Naive thymus-derived CD4-positive, alpha-beta T cell (primary cell): ENCODE data around the gene GP1BB. TPM values are rescaled to one million over a fixed set of nuclear protein-coding genes. Genes with fewer than 3 reads are reported as not detected.

Experiments used
- ATAC-seq: fragments of 150-1000 bp; cut with Tn5 transposase; 2 replicates; pipeline ENCODE4 v1.10.0; 2021; ENCODE audit warnings: mild to moderate bottlenecking, moderate library complexity
- CTCF ChIA-PET: fragments of 350-600 bp; sonication (Branson Sonifier 250); formaldehyde crosslinking; loops from one replicate; lab custom pipeline; 2021; ENCODE audit warnings: antibody characterized with exemption; lab: Charles Lee
- POLR2A ChIA-PET: fragments of 350-600 bp; sonication (Branson Sonifier 250); formaldehyde crosslinking; loops from one replicate; lab custom pipeline; 2021; ENCODE audit warnings: antibody characterized with exemption, inconsistent platforms; lab: Charles Lee
- DNase-seq, 9 donors: peaks; one replicate each; pipeline versions ENCODE4 v3.0.0 to v3.0.0-alpha.2; 2020 to 2022; ENCODE audit warnings: mixed read lengths in 1 of 9
- H3K27ac ChIP-seq: one replicate; pipeline ENCODE4 v1.7.0; 2013; ENCODE audit warnings: mild to moderate bottlenecking, low read depth, low read length, moderate library complexity
- H3K27me3 ChIP-seq, 2 donors: one replicate each; pipeline ENCODE4 v1.7.0; 2013; ENCODE audit warnings: low read length in 2 of 2, mild to moderate bottlenecking in 2 of 2, moderate library complexity in 2 of 2; ENCODE audit not compliant: control insufficient read depth in 2 of 2, insufficient read depth in 2 of 2
- H3K36me3 ChIP-seq, 3 experiments: 1 replicate in 2 of 3; 2 replicates in 1 of 3; pipeline ENCODE4 v1.7.0; 2013; ENCODE audit warnings: low read length in 3 of 3, mild to moderate bottlenecking in 3 of 3, moderate library complexity in 1 of 3; ENCODE audit not compliant: insufficient read depth in 3 of 3, control insufficient read depth in 2 of 3
- H3K4me1 ChIP-seq, 2 donors: one replicate each; pipeline ENCODE4 v1.7.0; 2013; ENCODE audit warnings: low read length in 2 of 2, mild to moderate bottlenecking in 2 of 2, moderate library complexity in 1 of 2; ENCODE audit not compliant: control insufficient read depth in 2 of 2, insufficient read depth in 2 of 2
- H3K4me3 ChIP-seq: 2 replicates; pipeline ENCODE4 v1.7.0; 2013; ENCODE audit warnings: mild to moderate bottlenecking, low read length
- H3K9me3 ChIP-seq, 3 experiments: 1 replicate in 2 of 3; 2 replicates in 1 of 3; pipeline ENCODE4 v1.7.0; 2013; ENCODE audit warnings: low read length in 3 of 3; ENCODE audit not compliant: control insufficient read depth in 2 of 3
- H3K27ac Mint-ChIP-seq, 9 donors: one replicate each; pipeline ENCODE4 v1.8.0; 2020 to 2022; ENCODE audit warnings: mixed read lengths in 9 of 9, mild to moderate bottlenecking in 8 of 9, moderate library complexity in 5 of 9, inconsistent platforms in 2 of 9
- H3K27me3 Mint-ChIP-seq, 5 donors: one replicate each; pipeline ENCODE4 v1.8.0; 2021 to 2022; ENCODE audit warnings: mixed read lengths in 5 of 5, mild to moderate bottlenecking in 1 of 5
- H3K36me3 Mint-ChIP-seq, 5 donors: one replicate each; pipeline ENCODE4 v1.8.0; 2020 to 2022; ENCODE audit warnings: mixed read lengths in 5 of 5, mild to moderate bottlenecking in 3 of 5, inconsistent platforms in 1 of 5
- H3K4me1 Mint-ChIP-seq, 7 donors: one replicate each; pipeline ENCODE4 v1.8.0; 2020 to 2022; ENCODE audit warnings: mixed read lengths in 7 of 7, mild to moderate bottlenecking in 3 of 7, inconsistent platforms in 1 of 7
- H3K4me3 Mint-ChIP-seq, 10 donors: one replicate each; pipeline ENCODE4 v1.8.0; 2020 to 2022; ENCODE audit warnings: mild to moderate bottlenecking in 10 of 10, mixed read lengths in 10 of 10, moderate library complexity in 6 of 10, inconsistent platforms in 2 of 10
- H3K9me3 Mint-ChIP-seq, 11 donors: one replicate each; pipeline ENCODE4 v1.8.0; 2020 to 2022; ENCODE audit warnings: mixed read lengths in 11 of 11, mild to moderate bottlenecking in 4 of 11, inconsistent platforms in 1 of 11, moderate library complexity in 1 of 11
- intact Hi-C, 2 donors: fragments of 100-400 bp; cut with micrococcal nuclease; formaldehyde crosslinking; loops; one replicate each; pipeline ENCODE4 v1.15.1; 2023
- polyA plus RNA-seq, 2 donors: library from polyadenylated mRNA; unstranded; fragments of 300-500 nt; fragmentation: Illumina TruSeq; gene quantifications; one replicate each; pipeline ENCODE4 v1.2.3, GENCODE V29; 2021
- total RNA-seq, 6 experiments: library from RNA in 5 of 6; stranded (reverse) in 5 of 6; gene quantifications; 1 replicate in 5 of 6; 2 replicates in 1 of 6; pipeline ENCODE4 v1.2.3 and lab custom pipeline; 2021 to 2026

GP1BB gene
- total and polyA plus RNA-seq, 7 experiments from 2014 or later = 0.40 to 3.0 TPM; not detected in 5

GRCh38 chr22:19765477-19766239 is 42.3 kb downstream of the GP1BB start:
- H3K27me3 ChIP-seq = peaks cover 9 to 37% of the 10 kb centered on the region in 2 donors
- intact Hi-C loops = loop anchor here (1.0 to 5.0 kb wide), 3 partner anchors 9 to 127 kb away; no protein-coding TSS in a partner anchor
- CTCF ChIA-PET = interaction anchor here (1.6 kb wide), 1 partner anchor 9 kb away, joined by 3 read pairs; no protein-coding TSS in a partner anchor
- no peaks in the 10 kb centered on the region for H3K36me3 ChIP-seq
- H3K4me3 Mint-ChIP-seq = peak overlapping the region; percentile 60 to 74 (median 66)
- no peaks in the 10 kb centered on the region for H3K36me3 Mint-ChIP-seq
- no peaks in the 10 kb centered on the region for H3K9me3 ChIP-seq
- H3K4me1 ChIP-seq = peaks cover 0 to 15% of the 10 kb centered on the region in 2 donors
- peaks cover 0 to 33% (median 17%) of the 10 kb centered on the region in 7 donors for H3K4me1 Mint-ChIP-seq
- ATAC-seq (peak; percentile 58), DNase-seq (peak in 2 of 9 donors; percentile 7 to 39)
- H3K27ac ChIP-seq = no peak overlapping the region
- peaks cover 0 to 3% (median 0%) of the 10 kb centered on the region in 11 donors for H3K9me3 Mint-ChIP-seq
- no peak overlapping the region for H3K27ac Mint-ChIP-seq
- peaks cover 42 to 69% (median 50%) of the 10 kb centered on the region in 5 donors for H3K27me3 Mint-ChIP-seq
- no peak overlapping the region for H3K4me3 ChIP-seq
- POLR2A ChIA-PET = no interaction called here

DNA sequence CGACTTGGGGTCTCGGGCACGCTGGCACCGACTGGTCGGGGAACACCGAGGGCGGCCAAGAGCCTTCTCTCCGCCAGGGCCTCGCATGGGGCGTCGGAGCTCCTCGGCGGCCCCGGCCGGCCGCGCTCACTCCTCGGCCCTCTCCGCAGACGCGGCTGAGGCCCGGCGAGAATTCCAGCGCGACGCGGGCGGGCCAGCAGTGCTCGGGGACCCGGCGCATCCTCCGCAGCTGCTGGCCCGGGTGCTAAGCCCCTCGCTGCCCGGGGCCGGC is 42.8 kb downstream of the GP1BB start:
- ATAC-seq (no peak), DNase-seq (peak in 1 of 9 donors; percentile 2)
- H3K4me3 ChIP-seq = no peak overlapping the region
- Mint-ChIP-seq H3K4me1 (peaks cover 0 to 33% (median 17%) of the 10 kb centered on the region in 7 donors), H3K4me3 (no peak overlapping the region), H3K27me3 (peaks cover 43 to 69% (median 52%) of the 10 kb centered on the region in 5 donors), H3K9me3 (peaks cover 0 to 3% (median 0%) of the 10 kb centered on the region in 11 donors), H3K36me3 (no peaks in the 10 kb centered on the region), H3K27ac (no peak overlapping the region)
- H3K36me3 ChIP-seq = no peaks in the 10 kb centered on the region
- ChIA-PET POLR2A (no interaction called here), CTCF (no interaction called here)
- no peaks in the 10 kb centered on the region for H3K9me3 ChIP-seq
- peaks cover 9 to 37% of the 10 kb centered on the region in 2 donors for H3K27me3 ChIP-seq
- intact Hi-C loops = loop anchor here (1.0 to 5.0 kb wide), 3 partner anchors 10 to 126 kb away; no protein-coding TSS in a partner anchor
- H3K27ac ChIP-seq = no peak overlapping the region
- H3K4me1 ChIP-seq = peaks cover 0 to 15% of the 10 kb centered on the region in 2 donors

DNA sequence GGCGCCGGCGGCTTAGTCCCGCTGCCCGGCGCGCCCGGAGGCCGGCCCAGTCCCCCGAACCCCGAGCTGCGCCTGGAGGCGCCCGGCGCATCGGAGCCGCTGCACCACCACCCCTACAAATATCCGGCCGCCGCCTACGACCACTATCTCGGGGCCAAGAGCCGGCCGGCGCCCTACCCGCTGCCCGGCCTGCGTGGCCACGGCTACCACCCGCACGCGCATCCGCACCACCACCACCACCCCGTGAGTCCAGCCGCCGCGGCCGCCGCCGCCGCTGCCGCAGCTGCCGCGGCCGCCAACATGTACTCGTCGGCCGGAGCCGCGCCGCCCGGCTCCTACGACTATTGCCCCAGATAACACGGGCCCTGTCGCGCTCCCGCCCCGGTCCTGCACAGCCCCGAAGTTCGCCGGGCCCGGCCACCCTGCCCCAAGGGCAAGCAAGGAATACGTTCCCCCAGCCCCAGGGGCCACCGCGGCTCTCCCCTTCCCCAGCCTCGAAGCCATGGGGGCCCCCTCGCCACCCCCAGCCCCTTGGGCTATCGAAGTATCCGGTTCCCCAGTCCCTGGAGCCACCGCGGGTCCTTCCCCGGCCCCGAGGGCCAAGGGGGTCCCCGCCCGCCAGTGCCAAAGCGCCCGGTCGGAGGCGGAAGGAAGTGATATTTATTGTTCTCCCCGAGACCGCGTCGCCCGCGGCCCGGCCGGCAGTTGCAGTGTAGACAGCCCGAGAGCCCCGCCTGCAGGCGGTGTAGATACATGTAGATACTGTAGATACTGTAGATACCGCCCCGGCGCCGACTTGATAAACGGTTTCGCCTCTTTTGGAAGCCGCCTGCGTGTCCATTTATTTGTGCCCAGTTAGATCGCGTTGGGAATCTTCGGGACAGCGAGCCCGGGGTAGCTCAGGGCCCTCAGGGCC is 43.4 kb downstream of the GP1BB start:
- Histone ChIP-seq H3K4me3 (no peak overlapping the region), H3K27me3 (peaks cover 9 to 37% of the 10 kb centered on the region in 2 donors), H3K4me1 (peaks cover 0 to 15% of the 10 kb centered on the region in 2 donors), H3K9me3 (no peaks in the 10 kb centered on the region), H3K36me3 (no peaks in the 10 kb centered on the region), H3K27ac (no peak overlapping the region)
- ATAC-seq = peak; percentile 79
- H3K36me3 Mint-ChIP-seq = no peaks in the 10 kb centered on the region
- no peak overlapping the region for H3K27ac Mint-ChIP-seq
- ChIA-PET POLR2A (no interaction called here), CTCF (interaction anchor here (0.6 kb wide), 1 partner anchor 135 kb away, joined by 3 read pairs; no protein-coding TSS in a partner anchor)
- H3K4me1 Mint-ChIP-seq = peaks cover 0 to 28% (median 12%) of the 10 kb centered on the region in 7 donors
- peak in 3 of 9 donors; percentile 23 to 52 (median 31) for DNase-seq
- peaks cover 0 to 3% (median 0%) of the 10 kb centered on the region in 11 donors for H3K9me3 Mint-ChIP-seq
- peak overlapping the region in 9 of 10 donors; percentile 25 to 74 (median 43) for H3K4me3 Mint-ChIP-seq
- peaks cover 45 to 67% (median 53%) of the 10 kb centered on the region in 5 donors for H3K27me3 Mint-ChIP-seq
- intact Hi-C loops = loop anchor here (1.0 to 5.0 kb wide), 3 partner anchors 10 to 126 kb away; no protein-coding TSS in a partner anchor

GRCh38 chr22:19767427-19768341 is 44.3 kb downstream of the GP1BB start:
- intact Hi-C loops = loop anchor here in 1 of 2 donors (2.0 to 5.0 kb wide), 2 partner anchors 37 to 125 kb away; no protein-coding TSS in a partner anchor
- H3K9me3 ChIP-seq = no peaks in the 10 kb centered on the region
- peaks cover 0 to 3% (median 0%) of the 10 kb centered on the region in 11 donors for H3K9me3 Mint-ChIP-seq

DNA sequence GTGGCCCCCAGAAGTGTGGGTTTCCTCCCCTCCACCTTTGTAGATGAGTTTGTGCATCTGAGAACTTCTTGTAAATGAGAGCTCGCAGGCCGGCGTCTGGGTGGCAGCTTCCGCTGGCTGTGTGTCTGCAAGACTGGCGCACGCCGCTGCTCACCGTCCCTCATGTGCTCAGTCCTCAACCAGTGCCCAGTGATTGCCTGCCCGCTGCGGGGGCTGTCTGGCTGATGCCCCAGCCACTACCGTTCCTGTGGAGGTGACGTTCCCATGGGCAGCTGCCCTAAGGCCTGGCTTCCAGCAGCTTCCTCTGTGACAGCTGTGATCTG is 46.0 kb downstream of the GP1BB start:
- peaks cover 0 to 3% (median 0%) of the 10 kb centered on the region in 11 donors for H3K9me3 Mint-ChIP-seq
- peaks cover 0 to 28% (median 12%) of the 10 kb centered on the region in 7 donors for H3K4me1 Mint-ChIP-seq
- peaks cover 52 to 76% (median 56%) of the 10 kb centered on the region in 5 donors for H3K27me3 Mint-ChIP-seq
- no peaks in the 10 kb centered on the region for H3K36me3 ChIP-seq
- DNase-seq (no peak), ATAC-seq (no peak)
- no peak overlapping the region for H3K27ac Mint-ChIP-seq
- CTCF ChIA-PET = no interaction called here
- no peaks in the 10 kb centered on the region for H3K9me3 ChIP-seq
- no peak overlapping the region for H3K27ac ChIP-seq
- intact Hi-C loops = loop anchor here in 1 of 2 donors (5.0 kb wide), 1 partner anchor 123 kb away; no protein-coding TSS in a partner anchor
- H3K36me3 Mint-ChIP-seq = no peaks in the 10 kb centered on the region
- no peak overlapping the region for H3K4me3 Mint-ChIP-seq
- H3K4me3 ChIP-seq = no peak overlapping the region
- H3K4me1 ChIP-seq = peaks cover 0 to 15% of the 10 kb centered on the region in 2 donors
- H3K27me3 ChIP-seq = peaks cover 9 to 42% of the 10 kb centered on the region in 2 donors
- POLR2A ChIA-PET = no interaction called here

More at GRCh38 chr22:19767427-19768341, 44.3 kb downstream of the GP1BB start:
- Mint-ChIP-seq H3K27ac (peak overlapping the region in 2 of 9 donors; percentile 19 to 67), H3K4me3 (peak overlapping the region in 8 of 10 donors; percentile 25 to 74 (median 50)), H3K4me1 (peaks cover 0 to 28% (median 12%) of the 10 kb centered on the region in 7 donors), H3K36me3 (no peaks in the 10 kb centered on the region), H3K27me3 (peaks cover 46 to 66% (median 54%) of the 10 kb centered on the region in 5 donors)
- Histone ChIP-seq H3K27ac (no peak overlapping the region), H3K27me3 (peaks cover 9 to 37% of the 10 kb centered on the region in 2 donors), H3K4me1 (peaks cover 0 to 15% of the 10 kb centered on the region in 2 donors), H3K4me3 (no peak overlapping the region), H3K36me3 (no peaks in the 10 kb centered on the region)
- POLR2A ChIA-PET = no interaction called here
- CTCF ChIA-PET = interaction anchor here (0.6 kb wide), 2 partner anchors 10 to 134 kb away, joined by 3 to 5 read pairs; no protein-coding TSS in a partner anchor
- DNase-seq (peak in 1 of 9 donors; percentile 7), ATAC-seq (peak; percentile 30)
